GM10266 (cell line): Measurements from ENCODE around the gene WWOX.

ENCODE experiments used
- DNase-seq: peaks from one replicate; pipeline ENCODE4 v3.0.0; 2012; ENCODE audit errors: extremely low spot score
- TF ChIP-seq, protein P1 (sequence below): IDR thresholded peaks from 2 replicates; pipeline ENCODE4 v1.5.1; 2012; ENCODE audit warnings: mild to moderate bottlenecking, low read depth; ENCODE audit not compliant: control insufficient read depth, insufficient read depth; ENCODE audit errors: missing control alignments

Gene WWOX

DNA sequence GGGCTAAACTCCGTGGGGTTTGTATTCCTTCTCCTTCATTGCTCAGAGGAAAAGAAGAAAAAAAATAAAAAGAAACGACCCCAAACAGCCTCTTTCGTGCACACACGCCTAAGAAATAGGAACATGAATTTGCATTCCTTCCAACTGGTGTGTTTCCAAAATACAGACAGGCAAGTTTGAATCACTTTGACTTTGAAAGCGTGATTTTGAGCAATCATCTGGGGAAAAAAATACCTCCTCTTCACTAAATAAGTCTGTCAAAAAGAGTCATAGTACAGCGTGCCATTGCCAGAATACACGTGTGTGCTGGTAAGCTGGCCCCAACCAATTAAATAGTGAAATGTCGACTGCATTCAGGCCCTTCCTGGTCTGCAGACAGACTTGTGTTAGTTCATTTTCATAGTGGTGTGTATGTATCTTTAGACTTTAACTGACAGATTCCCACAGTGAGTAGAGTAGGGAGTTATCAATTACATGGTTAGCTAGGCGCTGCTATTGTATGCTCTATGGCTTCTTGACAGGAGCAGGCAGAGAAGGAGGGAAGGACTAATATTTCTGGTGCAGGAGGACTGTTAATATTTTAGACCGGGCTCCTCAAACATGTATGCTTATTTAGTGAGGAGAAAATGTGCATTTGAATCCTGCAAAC, 882.8 kb downstream of the WWOX start:
- no peak for DNase-seq
- TF ChIP-seq, protein P1, sequence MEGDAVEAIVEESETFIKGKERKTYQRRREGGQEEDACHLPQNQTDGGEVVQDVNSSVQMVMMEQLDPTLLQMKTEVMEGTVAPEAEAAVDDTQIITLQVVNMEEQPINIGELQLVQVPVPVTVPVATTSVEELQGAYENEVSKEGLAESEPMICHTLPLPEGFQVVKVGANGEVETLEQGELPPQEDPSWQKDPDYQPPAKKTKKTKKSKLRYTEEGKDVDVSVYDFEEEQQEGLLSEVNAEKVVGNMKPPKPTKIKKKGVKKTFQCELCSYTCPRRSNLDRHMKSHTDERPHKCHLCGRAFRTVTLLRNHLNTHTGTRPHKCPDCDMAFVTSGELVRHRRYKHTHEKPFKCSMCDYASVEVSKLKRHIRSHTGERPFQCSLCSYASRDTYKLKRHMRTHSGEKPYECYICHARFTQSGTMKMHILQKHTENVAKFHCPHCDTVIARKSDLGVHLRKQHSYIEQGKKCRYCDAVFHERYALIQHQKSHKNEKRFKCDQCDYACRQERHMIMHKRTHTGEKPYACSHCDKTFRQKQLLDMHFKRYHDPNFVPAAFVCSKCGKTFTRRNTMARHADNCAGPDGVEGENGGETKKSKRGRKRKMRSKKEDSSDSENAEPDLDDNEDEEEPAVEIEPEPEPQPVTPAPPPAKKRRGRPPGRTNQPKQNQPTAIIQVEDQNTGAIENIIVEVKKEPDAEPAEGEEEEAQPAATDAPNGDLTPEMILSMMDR, result no peak

GRCh38 chr16:78984324-78984723, 884.9 kb downstream of the WWOX start:
- no peak for DNase-seq
- TF ChIP-seq, protein P1, result no peak

GRCh38 chr16:78984887-78985464, 885.5 kb downstream of the WWOX start:
- TF ChIP-seq, protein P1, result no peak
- no peak for DNase-seq

- DNase-seq, result no peak
- TF ChIP-seq, protein P1, result no peak
These were observed 886.5 kb downstream of the WWOX start for GRCh38 chr16:78985716-78986605.

- no peak for DNase-seq
- TF ChIP-seq, protein P1, result no peak
These were observed 888.2 kb downstream of the WWOX start for GRCh38 chr16:78987666-78988065.

GRCh38 chr16:78988361-78988969, 889.0 kb downstream of the WWOX start:
- TF ChIP-seq, protein P1, result no peak
- DNase-seq, result no peak
